Measurements from ENCODE around the gene PHF13. TPM values are rescaled to one million over a fixed set of nuclear protein-coding genes. Genes with fewer than 3 reads are reported as not detected.
A peak's percentile ranks its signal among the peaks of the same experiment; 100 is the strongest.

PHF13 gene
- total RNA-seq, 6 experiments from 2014 or later: 2.7 to 6.2 (median 4.5) TPM

DNA sequence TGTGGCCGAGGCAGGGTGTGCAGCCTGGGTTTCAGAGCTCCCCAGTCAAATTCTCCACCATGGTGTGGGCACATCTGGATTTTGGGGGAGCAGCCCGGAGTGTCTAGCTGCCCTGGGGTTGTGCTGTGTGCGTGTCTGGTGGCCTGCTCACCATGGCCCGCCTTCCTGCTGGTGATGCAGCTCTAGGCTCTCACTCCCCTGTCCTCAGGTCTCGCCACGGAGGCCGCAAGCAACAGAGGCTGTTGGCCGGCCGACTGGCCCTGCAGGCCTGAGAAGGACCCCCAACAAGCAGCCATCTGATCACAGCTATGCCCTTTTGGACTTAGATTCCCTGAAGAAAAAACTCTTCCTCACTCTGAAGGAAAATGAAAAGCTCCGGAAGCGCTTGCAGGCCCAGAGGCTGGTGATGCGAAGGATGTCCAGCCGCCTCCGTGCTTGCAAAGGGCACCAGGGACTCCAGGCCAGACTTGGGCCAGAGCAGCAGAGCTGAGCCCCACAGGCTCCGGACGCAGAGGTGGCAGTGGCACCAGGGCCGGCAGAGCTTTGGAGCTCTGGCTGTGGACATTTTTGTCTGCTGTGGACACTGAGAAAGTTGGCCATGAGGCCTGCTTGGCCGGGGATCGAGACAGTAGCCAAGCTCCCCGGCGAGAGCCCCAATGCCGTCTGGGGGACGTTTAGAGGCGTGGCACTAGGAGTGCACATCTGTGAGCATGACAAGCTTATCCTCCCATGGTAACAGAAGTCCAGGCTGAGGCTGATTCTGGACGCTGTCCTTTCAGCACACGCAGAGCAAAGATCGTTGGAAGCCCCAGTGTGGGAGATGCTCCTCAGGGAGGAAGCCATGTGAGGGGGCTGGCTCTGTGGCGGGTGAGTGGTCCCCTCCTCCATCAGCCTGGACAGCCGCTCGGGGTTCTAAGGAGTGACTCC, 19.3 kb downstream of the PHF13 start:
- 90% methylated on average over 2 of the region's 30 CpGs for WGBS (ENCODE audit: insufficient coverage, low coverage, low lambda C conversion rate, missing lambda C conversion rate)
- TF ChIP-seq, protein P1, sequence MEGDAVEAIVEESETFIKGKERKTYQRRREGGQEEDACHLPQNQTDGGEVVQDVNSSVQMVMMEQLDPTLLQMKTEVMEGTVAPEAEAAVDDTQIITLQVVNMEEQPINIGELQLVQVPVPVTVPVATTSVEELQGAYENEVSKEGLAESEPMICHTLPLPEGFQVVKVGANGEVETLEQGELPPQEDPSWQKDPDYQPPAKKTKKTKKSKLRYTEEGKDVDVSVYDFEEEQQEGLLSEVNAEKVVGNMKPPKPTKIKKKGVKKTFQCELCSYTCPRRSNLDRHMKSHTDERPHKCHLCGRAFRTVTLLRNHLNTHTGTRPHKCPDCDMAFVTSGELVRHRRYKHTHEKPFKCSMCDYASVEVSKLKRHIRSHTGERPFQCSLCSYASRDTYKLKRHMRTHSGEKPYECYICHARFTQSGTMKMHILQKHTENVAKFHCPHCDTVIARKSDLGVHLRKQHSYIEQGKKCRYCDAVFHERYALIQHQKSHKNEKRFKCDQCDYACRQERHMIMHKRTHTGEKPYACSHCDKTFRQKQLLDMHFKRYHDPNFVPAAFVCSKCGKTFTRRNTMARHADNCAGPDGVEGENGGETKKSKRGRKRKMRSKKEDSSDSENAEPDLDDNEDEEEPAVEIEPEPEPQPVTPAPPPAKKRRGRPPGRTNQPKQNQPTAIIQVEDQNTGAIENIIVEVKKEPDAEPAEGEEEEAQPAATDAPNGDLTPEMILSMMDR (IDR thresholded peaks at IDR 0.05): no peak
- TF ChIP-seq POLR2A (IDR thresholded peaks at IDR 0.05): no peak
- Histone ChIP-seq H3K36me3 (peaks cover 0 to 82% (median 6%) of the 10 kb centered on the region in 4 donors), H3K27ac (no peak overlapping the region), H3K4me3 (no peak overlapping the region), H3K4me1 (no peaks in the 10 kb centered on the region), H3K9me3 (no peaks in the 10 kb centered on the region), H3K27me3 (no peaks in the 10 kb centered on the region)
- ATAC-seq (no peak), DNase-seq (no peak)
- intact Hi-C loops (cut with DNase I): loop anchor here in 1 of 2 donors (10.0 kb wide), 1 partner anchor 148 kb away; no protein-coding TSS in a partner anchor

DNA sequence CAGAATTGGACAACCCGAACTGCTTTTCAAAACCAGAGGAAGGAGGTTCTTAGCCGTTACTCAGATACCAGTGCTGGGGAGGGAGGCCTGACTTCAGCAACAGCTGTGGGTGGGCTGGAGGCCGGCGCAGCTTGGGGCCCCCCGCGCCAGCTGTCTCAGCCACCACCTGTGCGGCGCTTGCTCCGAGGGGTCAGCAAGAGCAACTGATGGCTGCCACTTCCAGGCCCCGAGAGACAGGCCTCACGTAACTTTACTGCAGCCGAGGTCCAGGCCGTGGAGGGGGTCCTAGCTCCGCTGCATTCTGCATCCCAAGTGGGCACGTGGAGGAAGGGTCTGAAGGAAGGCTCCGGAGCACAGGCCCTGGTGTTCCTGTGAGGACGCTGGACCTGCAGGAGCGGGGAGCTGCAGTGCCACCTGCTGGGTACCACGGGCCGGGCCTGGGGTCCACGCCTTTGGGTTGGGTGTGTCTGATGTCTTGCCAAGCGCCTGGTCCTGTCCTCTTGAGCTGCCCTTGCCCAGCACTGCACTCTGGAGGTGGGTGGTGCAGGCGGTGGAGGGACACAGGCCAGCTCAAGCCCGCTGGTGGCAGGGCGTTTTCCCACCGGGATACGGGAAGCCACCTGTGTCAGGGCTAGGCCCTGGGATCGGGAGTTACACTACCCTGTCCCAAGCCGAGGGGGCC, 21.0 kb downstream of the PHF13 start:
- peak; percentile 80 to 85 (median 84) for DNase-seq
- Histone ChIP-seq H3K36me3 (peaks cover 0 to 73% (median 7%) of the 10 kb centered on the region in 4 donors), H3K4me3 (no peak overlapping the region), H3K27ac (no peak overlapping the region), H3K9me3 (no peaks in the 10 kb centered on the region), H3K4me1 (no peaks in the 10 kb centered on the region), H3K27me3 (no peaks in the 10 kb centered on the region)
- WGBS (ENCODE audit: insufficient coverage, low coverage, low lambda C conversion rate, missing lambda C conversion rate): 46% methylated on average over 6 of the region's 29 CpGs
- intact Hi-C loops (cut with DNase I): loop anchor here in 1 of 2 donors (10.0 kb wide), 1 partner anchor 150 kb away; no protein-coding TSS in a partner anchor
- TF ChIP-seq POLR2A (IDR thresholded peaks at IDR 0.05): no peak
- TF ChIP-seq, protein P1 (IDR thresholded peaks at IDR 0.05): peak; percentile 59 to 78 (median 68)
- peak; percentile 92 to 94 (median 94) for ATAC-seq

DNA sequence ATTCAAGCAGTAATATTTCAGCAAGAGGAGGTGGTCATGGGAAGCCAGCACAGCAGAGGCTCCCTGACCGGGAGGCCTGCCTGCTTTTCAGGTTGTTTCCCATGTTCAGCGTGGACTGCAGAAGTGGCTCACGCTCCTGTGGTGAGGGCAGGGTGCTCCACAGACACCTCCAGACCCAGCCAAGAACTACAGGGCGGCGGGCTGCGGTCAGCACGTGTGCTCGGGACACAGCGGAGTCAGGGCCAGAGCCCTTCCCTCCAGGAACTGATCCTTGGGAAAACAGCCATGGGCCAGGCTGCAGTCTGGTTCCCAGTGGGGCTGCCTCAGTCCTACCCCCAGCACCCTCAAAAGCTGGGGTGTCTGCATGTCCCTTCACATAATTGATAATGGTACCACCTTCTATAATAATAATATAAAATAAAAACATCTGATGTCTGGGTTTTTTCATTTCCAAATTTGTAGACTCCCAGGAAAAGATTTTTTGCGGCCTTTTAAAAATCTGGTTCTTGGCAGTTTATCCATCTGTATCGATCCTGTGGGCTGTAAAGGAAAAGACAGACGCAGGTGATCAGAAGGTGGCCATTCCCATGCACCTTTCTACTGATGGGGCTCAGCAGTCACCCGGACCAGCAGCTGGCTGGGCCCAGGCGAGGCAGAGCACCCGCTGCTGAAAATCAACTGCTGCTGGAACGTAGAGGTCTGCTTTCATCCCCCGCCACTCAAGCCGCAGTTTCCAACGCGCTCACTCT, 21.8 kb downstream of the PHF13 start:
- H3K4me3 ChIP-seq: no peak overlapping the region
- H3K27ac ChIP-seq: no peak overlapping the region
- 89% methylated on average over 5 of the region's 20 CpGs for WGBS (ENCODE audit: insufficient coverage, low coverage, low lambda C conversion rate, missing lambda C conversion rate)
- DNase-seq (no peak), ATAC-seq (no peak)
- H3K9me3 ChIP-seq: no peaks in the 10 kb centered on the region
- intact Hi-C loops (cut with DNase I): loop anchor here in 1 of 2 donors (10.0 kb wide), 1 partner anchor 151 kb away; no protein-coding TSS in a partner anchor
- peaks cover 0 to 73% (median 10%) of the 10 kb centered on the region in 4 donors for H3K36me3 ChIP-seq
- no peaks in the 10 kb centered on the region for H3K4me1 ChIP-seq
- no peaks in the 10 kb centered on the region for H3K27me3 ChIP-seq
- no peak for TF ChIP-seq POLR2A (IDR thresholded peaks at IDR 0.05)
- TF ChIP-seq, protein P1 (IDR thresholded peaks at IDR 0.05): no peak
